Brain microvascular endothelial cell (primary cell): ENCODE data around the gene NDEL1.

Experiments
- DNase-seq: peaks from one replicate; pipeline ENCODE4 v3.0.0-alpha.2; 2020
- H3K27ac ChIP-seq: fragments of 250-450 bp; sonication (Bioruptor Pico); 2 replicates; pipeline ENCODE4 v1.5.1; 2020; ENCODE audit warnings: mild to moderate bottlenecking, moderate library complexity
- H3K27me3 ChIP-seq: fragments of 250-450 bp; sonication (Bioruptor Pico); replicated peaks from 2 replicates; pipeline ENCODE4 v1.5.1; 2020; ENCODE audit warnings: mild to moderate bottlenecking
- H3K36me3 ChIP-seq: fragments of 250-450 bp; sonication (Bioruptor Pico); replicated peaks from 2 replicates; pipeline ENCODE4 v1.5.1; 2020; ENCODE audit warnings: mild to moderate bottlenecking
- H3K4me3 ChIP-seq: 2 replicates; pipeline ENCODE4 v1.5.1; 2011; ENCODE audit warnings: low read depth, mild to moderate bottlenecking, control low read depth, low read length, moderate library complexity
- CTCF ChIP-seq: IDR thresholded peaks from 2 replicates; pipeline ENCODE4 v1.5.1; 2011; ENCODE audit warnings: low read depth, mild to moderate bottlenecking, moderate library complexity, low read length, control low read depth, inconsistent platforms; ENCODE audit errors: missing control alignments
- in situ Hi-C: cut with HindIII; loops from 2 replicates; pipeline ENCODE4 v1.10.0; 2017; ENCODE audit warnings: low sequenced_read_pairs, low pct_ligation_motif_present

NDEL1 gene

GRCh38 chr17:8430966-8431365 lies 4.7 kb upstream of the NDEL1 start:
- peaks cover 2% of the 10 kb centered on the region for H3K36me3 ChIP-seq
- no peak overlapping the region for H3K27ac ChIP-seq
- in situ Hi-C loops = no loop called here
- no peaks in the 10 kb centered on the region for H3K27me3 ChIP-seq
- no peak overlapping the region for H3K4me3 ChIP-seq
- DNase-seq = no peak
- TF ChIP-seq CTCF = no peak

GRCh38 chr17:8436169-8436843 lies 622 bp downstream of the NDEL1 start:
- in situ Hi-C loops = no loop called here
- H3K27me3 ChIP-seq = no peaks in the 10 kb centered on the region
- H3K4me3 ChIP-seq = peak overlapping the region; percentile 91
- peaks cover 8% of the 10 kb centered on the region for H3K36me3 ChIP-seq
- TF ChIP-seq CTCF = no peak
- DNase-seq = peak; percentile 46
- H3K27ac ChIP-seq = peak overlapping the region; percentile 97

- peak overlapping the region; percentile 97 for H3K27ac ChIP-seq
- peak overlapping the region; percentile 91 for H3K4me3 ChIP-seq
- no peak for DNase-seq
- no peaks in the 10 kb centered on the region for H3K27me3 ChIP-seq
- H3K36me3 ChIP-seq = peaks cover 8% of the 10 kb centered on the region
- in situ Hi-C loops = no loop called here
- no peak for TF ChIP-seq CTCF
Observed at GRCh38 chr17:8436844-8437171, 1.1 kb downstream of the NDEL1 start.

GRCh38 chr17:8438441-8438840 lies 2.8 kb downstream of the NDEL1 start:
- no peak for TF ChIP-seq CTCF
- no peak for DNase-seq
- no peak overlapping the region for H3K4me3 ChIP-seq
- no peaks in the 10 kb centered on the region for H3K27me3 ChIP-seq
- H3K27ac ChIP-seq = no peak overlapping the region
- H3K36me3 ChIP-seq = peaks cover 10% of the 10 kb centered on the region
- in situ Hi-C loops = no loop called here

- no peak for DNase-seq
- TF ChIP-seq CTCF = no peak
- Histone ChIP-seq H3K27ac (no peak overlapping the region), H3K27me3 (no peaks in the 10 kb centered on the region), H3K36me3 (peaks cover 13% of the 10 kb centered on the region), H3K4me3 (no peak overlapping the region)
- in situ Hi-C loops = no loop called here
Observed at GRCh38 chr17:8439681-8440080, 4.0 kb downstream of the NDEL1 start.

GRCh38 chr17:8441690-8442089 lies 6.0 kb downstream of the NDEL1 start:
- Histone ChIP-seq H3K27me3 (no peaks in the 10 kb centered on the region), H3K4me3 (no peak overlapping the region), H3K27ac (no peak overlapping the region), H3K36me3 (peaks cover 23% of the 10 kb centered on the region)
- no peak for DNase-seq
- in situ Hi-C loops = no loop called here
- TF ChIP-seq CTCF = no peak
